Hepatocyte (in vitro differentiated cells): Measurements from ENCODE around the gene TOP1.

Experiments used
- CTCF ChIP-seq: fragments of 200-600 bp; sonication (generic); IDR thresholded peaks from 2 replicates; pipeline ENCODE4 v1.5.1; 2016; ENCODE audit warnings: antibody characterized with exemption, mild to moderate bottlenecking; ENCODE audit not compliant: poor library complexity
- EZH2 ChIP-seq: fragments of 200-600 bp; sonication (generic); IDR thresholded peaks from 2 replicates; pipeline ENCODE4 v1.6.1; 2016; ENCODE audit warnings: antibody characterized with exemption, mild to moderate bottlenecking, borderline replicate concordance

- no peak for TF ChIP-seq CTCF
- no peak for TF ChIP-seq EZH2
These were observed 25.6 kb downstream of the TOP1 start for GRCh38 chr20:41054070-41054846.
